ENCODE data around the gene CLPTM1. TPM values are rescaled to one million over a fixed set of nuclear protein-coding genes. Genes with fewer than 3 reads are reported as not detected.

Gene CLPTM1
- total and polyA plus RNA-seq, 9 of the 15 experiments (the other 6 are each of a cell fraction or from before 2014, with no cell fraction given), result 0.37 to 96.0 (median 27.5) TPM

- H3K79me2 ChIP-seq (ENCODE audit: control insufficient read depth, insufficient read depth, low read length), result peaks cover 3% of the 10 kb centered on the region; the same call in 2 of the 3 replicates
- no peak for TF ChIP-seq ZBTB1 (CRISPR knock-in tag; IDR thresholded peaks at IDR 0.05; ENCODE audit: borderline replicate concordance, low read depth)
- no peak for TF ChIP-seq ZFP30 (CRISPR knock-in tag; IDR thresholded peaks at IDR 0.05; ENCODE audit: borderline replicate concordance)
- no peak for TF ChIP-seq TRIM25 (IDR thresholded peaks at IDR 0.05; ENCODE audit: borderline replicate concordance)
- TF ChIP-seq SPI1 (IDR thresholded peaks at IDR 0.05; ENCODE audit: borderline replicate concordance, low read depth, low read length), result no peak
- no peak for TF ChIP-seq E2F3 (CRISPR knock-in tag; IDR thresholded peaks at IDR 0.05)
- no peak for TF ChIP-seq RBM15 (IDR thresholded peaks at IDR 0.05; ENCODE audit: insufficient read depth, low read length)
- TF ChIP-seq SRSF7 (optimal IDR thresholded peaks at IDR 0.05; ENCODE audit: low read depth, low read length), result no peak
- TF ChIP-seq E4F1 (CRISPR knock-in tag; IDR thresholded peaks at IDR 0.05; ENCODE audit: borderline replicate concordance), result no peak
- no peak for TF ChIP-seq PRPF4 (IDR thresholded peaks at IDR 0.05; ENCODE audit: insufficient read depth, low read depth, low read length, poor library complexity, severe bottlenecking)
- TF ChIP-seq ID3 (CRISPR knock-in tag; IDR thresholded peaks at IDR 0.05), result no peak
- TF ChIP-seq ID3 (tag; IDR thresholded peaks at IDR 0.05), result no peak
- no peak for TF ChIP-seq HES1 (IDR thresholded peaks at IDR 0.05; ENCODE audit: low read depth)
- no peak for TF ChIP-seq HLTF (IDR thresholded peaks at IDR 0.05)
- H3K4me3 ChIP-seq, result no peak overlapping the region
- no peak overlapping the region for H2AFZ ChIP-seq (ENCODE audit: low read depth, low read length)
- H3K4me1 ChIP-seq (replicated peaks in 1 of 2; ENCODE audit: control insufficient read depth in 2 of 2, insufficient read depth in 2 of 2, low read length in 2 of 2), result peaks cover 9 to 33% of the 10 kb centered on the region in 2 experiments; a peak in 4 of 5 replicates
- ChIA-PET POLR2A (interaction anchor here (1.0 kb wide), 1 partner anchor 34 kb away, joined by 3 read pairs; the partner anchor contains the start of gene APOC1), CTCF (ENCODE audit: low intra/inter-chr PET ratio) (interaction anchor here (0.6 kb wide), 2 partner anchors 46 to 144 kb away, joined by 3 read pairs; no protein-coding TSS in a partner anchor)
- no peaks in the 10 kb centered on the region for H3K36me3 ChIP-seq (ENCODE audit: control insufficient read depth, insufficient read depth, low read length)
- intact Hi-C loops (cut with micrococcal nuclease) (no loop called here), in situ Hi-C loops (cut with MboI) (no loop called here)
- H3K9me3 ChIP-seq (replicated peaks; ENCODE audit: control insufficient read depth, insufficient read depth, low read depth, low read length), result no peaks in the 10 kb centered on the region
- DNase-seq (ENCODE audit: extremely low read depth in 1 of 4, low spot score in 3 of 4) (no peak), ATAC-seq (no peak), FAIRE-seq (no peak)
- BruUV-seq (replicated peaks), result no TSS peak
- H3K27me3 ChIP-seq (ENCODE audit: control insufficient read depth in 2 of 2, insufficient read depth in 2 of 2, low read length in 2 of 2), result no peaks in the 10 kb centered on the region
- WGBS (ENCODE audit: insufficient coverage, low coverage, missing lambda C conversion rate), result 100% methylated on average over 1 of the region's 5 CpGs
- H4K20me1 ChIP-seq (replicated peaks; ENCODE audit: control insufficient read depth, insufficient read depth, low read length), result no peaks in the 10 kb centered on the region
- H3K27ac ChIP-seq (ENCODE audit: extremely low read depth, low read depth, low read length), result no peak overlapping the region
- H3K9me1 ChIP-seq (ENCODE audit: control insufficient read depth, insufficient read depth, low read length), result no peaks in the 10 kb centered on the region
- H3K9ac ChIP-seq (ENCODE audit: insufficient read depth in 1 of 2, low read depth in 2 of 2, low read length in 2 of 2), result peak overlapping the region in 1 of 2 experiments; percentile 55; a peak in 1 of 4 replicates
- H3K4me2 ChIP-seq (ENCODE audit: insufficient read depth, low read length), result no peak overlapping the region
Measured at GRCh38 chr19:44948763-44949374, 6.3 kb upstream of the CLPTM1 start.

All from K562 (cell line).